GM19452 (cell line): ENCODE measurements around the gene TAS2R38.
"Not testable (repeated sequence)": the region's sequence is repeated elsewhere in the genome, so short reads cannot be mapped to it uniquely, and the experiment has no call there.

Experiments used
- ATAC-seq: cut with Tn5 transposase; IDR thresholded peaks from one replicate; pipeline ENCODE4 v1.9.1; 2021; ENCODE audit not compliant: unreplicated experiment

TAS2R38 gene

DNA sequence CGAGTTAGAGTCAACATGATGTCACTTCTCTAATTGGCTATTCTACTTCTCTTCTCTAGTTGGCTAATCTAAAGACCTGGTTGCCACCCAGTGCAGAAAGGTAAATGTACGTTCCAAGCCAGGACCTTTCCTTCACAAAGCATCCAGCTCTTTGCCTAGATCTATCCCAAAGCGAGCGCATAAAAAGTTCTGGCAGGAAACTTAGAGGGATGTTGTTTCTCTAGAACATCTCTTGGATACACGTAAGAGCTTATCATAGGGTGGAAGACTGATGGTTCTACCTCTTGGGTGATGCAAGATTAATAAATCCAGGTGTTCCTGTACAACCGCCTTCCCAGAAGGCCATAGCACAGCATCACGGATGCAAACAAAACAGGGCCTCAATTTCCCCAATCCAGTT is at the start of gene TAS2R38:
TSS of gene TAS2R38 (minus strand) at position 101 of the 400 bp plus-strand sequence. CDS start at position 17, 84 bp downstream.
- ATAC-seq = no peak

DNA sequence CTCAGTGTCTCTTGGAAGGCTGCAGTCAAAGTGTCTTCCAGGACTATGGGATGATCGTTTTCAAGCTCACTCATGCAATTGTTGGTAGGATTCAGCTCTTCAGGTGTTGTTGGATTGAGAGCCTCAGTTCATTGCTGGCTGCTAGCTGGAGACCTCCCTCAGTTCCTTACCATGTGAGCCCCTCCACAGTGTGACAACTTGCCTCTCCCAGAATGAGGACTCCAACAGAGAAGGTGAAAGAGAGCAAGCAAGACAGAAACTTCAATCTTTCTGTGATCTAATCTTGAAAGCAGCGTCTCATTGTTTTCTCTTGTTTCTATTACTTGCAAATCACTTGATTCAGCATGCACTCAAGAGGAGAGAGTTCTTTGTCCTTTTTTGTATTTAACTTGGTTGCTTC is 44.6 kb upstream of the TAS2R38 start:
- ATAC-seq = no peak

DNA sequence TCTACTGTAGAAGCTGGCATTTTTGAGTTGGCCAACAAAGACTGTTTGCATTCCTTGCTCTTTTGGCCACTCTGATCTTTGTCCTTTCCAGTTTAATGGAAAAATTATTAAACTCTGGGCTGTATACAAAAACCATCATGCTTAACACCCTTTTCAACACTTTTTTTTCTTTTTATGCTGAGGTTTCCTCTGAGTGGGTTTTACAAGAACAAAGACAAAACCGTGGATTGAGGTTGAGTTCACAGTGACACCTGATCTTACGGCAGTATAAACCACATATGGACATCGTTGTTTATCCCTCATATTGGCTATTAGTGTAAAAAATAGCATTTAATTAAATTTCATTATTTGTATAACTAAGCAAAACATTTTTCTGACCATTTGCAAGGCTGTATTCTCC is 43.9 kb upstream of the TAS2R38 start:
- ATAC-seq = no peak

DNA sequence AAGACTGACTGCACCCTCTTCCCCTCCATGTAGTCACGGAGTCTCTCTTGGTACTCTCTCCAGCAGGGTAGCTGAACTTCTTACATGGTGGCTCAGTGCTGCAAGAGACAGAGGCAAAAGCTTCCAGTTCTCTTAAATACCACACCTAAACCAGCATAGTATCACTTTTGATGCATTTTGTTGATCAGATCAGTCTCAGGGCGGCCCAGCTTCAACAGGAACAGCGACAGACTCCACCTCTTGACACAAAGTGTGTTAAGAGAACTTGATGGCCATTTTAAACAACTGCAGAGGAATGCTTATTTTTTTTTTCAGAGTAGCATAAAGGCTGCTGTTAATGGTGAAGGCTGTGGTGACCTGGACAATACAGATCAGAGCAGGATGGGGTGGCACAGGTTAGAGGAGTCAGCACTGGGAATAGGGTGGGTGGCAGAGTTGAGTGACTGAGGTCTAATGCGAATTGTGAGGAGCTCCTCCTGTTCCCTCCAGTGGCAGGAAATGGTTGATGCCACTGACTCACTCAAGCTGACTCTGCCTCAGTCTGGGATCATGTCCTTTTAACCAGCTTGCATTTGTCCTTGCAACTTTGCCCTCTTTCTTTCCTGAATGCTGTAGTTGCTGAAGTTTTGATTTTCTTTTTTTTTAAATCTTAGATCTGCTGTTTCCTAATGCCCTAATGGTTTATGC is 39.4 kb upstream of the TAS2R38 start:
- no peak for ATAC-seq

DNA sequence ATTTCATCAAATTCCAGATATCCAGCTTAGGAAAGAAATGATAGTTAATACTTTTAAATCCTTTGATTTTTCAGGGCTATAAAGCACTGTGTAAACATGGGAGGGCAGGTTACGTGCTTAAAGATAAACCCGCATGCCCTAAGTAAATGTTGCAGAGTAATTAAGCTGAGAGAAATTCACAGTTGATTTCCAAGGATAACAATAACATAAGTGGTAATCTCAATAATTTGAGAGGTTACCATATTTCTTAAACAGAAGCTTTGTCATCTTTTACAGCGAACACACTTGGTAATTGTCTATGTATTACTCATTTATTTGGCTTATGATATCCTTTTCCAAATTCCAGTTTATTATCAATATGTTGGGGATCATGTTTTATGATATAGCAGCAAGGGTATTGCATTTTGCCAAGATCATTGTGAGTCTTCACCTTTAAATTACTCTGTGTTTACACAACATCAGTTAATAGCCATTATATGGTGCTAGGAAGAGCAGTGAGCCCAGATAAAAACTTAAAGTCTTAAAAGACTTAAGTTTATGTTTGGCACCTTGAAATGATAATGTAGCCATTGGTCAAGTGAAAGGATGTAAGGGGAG is 37.5 kb upstream of the TAS2R38 start:
- ATAC-seq = no peak

DNA sequence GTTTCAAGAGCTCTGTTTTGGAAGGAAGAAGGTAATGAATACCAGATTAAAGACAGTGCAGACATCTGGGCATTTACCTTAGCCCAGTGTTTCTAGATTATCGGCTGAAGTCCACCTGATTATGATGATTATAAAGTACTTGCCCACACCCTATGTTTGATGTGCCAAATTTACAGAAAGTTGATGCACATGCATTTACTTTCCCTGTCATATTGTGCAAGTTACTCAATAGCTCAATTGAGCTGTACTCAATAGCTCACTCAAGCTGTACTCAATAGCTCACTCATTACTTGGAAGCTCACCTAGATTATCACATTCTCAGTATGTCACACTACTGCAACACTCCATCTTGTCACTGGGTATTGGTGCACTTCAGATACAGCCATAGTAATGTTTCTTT is 35.6 kb upstream of the TAS2R38 start:
- no peak for ATAC-seq

DNA sequence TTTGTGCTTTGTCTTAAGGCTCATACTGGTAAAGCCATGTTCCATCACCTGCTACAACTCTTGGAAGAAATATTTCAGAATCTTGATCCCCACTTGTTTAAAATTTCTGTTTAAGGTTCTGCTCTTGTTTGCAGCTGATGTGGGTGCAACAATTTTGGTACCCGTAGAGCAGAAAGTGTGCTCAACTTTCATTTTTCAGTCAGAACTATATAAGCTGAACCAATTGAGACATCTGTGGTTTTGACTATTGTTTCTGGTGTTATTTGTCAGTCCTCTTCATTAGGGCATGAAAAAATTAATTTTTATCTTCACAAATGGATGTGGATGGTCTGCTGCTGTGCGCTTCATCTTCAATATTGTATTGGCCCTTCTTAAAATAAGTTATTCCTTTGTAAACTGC is 33.0 kb upstream of the TAS2R38 start:
- ATAC-seq = no peak

DNA sequence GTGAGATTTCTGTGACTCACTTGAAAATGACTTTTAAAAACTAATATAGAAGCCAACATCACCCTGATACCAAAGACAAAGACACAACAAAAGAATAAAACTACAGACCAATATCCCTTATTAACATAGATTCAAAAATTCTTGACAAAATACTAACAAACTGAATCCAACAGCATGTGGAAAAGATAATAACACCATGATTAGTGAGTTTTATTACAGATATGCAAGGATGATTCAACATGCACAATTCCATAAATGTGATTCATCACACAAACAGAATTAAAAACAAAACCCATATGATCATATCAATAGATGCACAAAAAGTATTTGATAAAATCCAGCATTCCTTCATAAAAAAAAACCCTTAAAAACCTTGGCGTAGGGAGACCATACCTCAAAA is 28.6 kb upstream of the TAS2R38 start:
- ATAC-seq = no peak

DNA sequence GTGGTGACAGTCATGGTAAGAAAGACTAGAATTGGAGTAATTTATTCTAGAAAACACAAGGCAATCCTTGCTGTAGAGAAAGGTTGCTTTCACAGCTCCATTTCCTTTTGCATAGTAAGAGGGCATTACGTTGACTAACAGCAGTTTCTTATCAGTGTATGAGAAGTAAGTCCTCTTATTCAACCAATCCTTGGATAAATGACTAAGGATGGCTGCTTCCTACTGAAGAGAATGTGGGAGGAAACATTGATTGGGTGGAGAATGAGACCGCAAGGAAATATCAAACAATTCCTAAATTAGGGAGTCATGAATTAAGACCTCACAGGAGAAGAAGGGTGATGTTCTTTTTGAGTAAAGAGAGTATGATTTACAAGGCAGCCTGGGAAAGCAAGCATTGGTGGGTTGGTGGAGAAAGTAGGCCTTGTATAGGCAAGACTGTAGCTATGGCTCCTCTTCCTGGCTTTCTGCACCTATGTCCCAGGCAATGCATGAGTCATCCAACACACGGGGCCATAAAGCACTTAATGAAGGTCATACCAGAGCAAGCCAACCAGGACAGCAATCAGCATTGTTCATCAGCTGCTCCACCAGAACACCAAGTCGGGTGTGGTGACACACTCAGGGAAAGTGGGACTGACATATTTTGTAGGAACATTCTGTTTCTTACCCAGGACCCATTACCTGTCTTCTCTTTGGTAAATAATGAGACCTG is 27.7 kb upstream of the TAS2R38 start:
- ATAC-seq = no peak

DNA sequence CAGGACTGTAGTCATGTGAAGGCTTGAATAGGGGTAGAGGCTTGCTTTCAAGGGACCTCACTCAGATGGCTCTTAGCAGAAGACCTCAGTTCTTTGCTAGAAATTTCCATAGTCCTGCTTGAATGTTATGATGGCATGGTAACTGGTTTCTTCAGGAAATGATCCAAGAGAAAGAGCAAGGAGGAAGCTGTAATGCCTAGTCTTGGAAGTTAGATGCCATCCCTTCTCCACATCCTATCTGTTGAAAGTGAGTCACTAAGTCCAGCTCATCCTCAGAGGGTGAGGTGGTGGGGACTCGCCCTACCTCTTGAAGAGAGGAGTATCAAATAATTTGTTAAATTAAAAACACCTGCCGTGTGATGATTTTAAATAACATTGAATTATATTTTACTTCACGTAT is 26.7 kb upstream of the TAS2R38 start:
- ATAC-seq = no peak

DNA sequence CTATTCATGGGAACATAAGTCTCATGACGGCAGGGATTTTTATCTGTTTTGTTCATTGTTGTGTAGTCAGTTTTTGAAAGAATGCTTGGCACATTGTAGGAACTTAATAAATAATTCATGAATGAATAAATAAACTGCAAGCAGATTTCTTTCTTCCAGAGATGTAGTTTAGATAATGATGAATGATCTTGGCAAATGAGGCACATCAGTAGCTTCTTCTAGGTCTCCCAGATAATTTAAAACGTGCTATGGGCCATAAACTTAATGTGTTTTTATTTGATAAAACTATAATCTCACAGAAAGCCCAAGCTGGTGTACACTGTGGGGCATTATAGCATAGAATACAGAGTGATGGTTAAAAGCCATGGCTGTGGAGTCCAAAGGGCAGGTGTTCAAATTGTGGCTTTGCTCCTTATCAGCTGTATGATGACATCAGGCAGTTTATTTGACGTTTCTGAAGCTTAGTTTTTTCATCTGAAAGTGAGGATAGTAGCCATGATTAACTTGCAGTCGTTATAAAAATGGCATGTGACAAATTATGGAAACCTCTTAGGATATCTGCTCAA is 25.6 kb upstream of the TAS2R38 start:
- no peak for ATAC-seq

DNA sequence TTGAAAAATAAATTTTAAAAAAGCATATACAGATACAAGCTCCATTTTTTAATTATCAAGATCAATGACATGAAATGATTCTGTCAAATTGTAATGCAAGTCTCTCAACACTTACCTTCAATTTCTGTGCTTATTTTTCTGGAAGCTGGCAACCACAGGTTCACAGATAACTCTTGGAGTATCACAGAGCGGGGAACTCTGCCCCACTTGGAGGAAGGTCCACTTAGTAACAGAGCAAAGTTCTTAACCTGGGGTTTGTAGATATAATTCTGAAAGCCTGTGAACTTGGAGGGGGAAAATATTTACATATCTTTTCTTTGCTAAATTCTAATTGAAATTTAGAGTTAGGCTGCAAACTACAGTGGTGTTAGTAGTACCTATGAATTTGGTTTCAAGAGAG is 19.8 kb upstream of the TAS2R38 start:
- ATAC-seq = no peak

DNA sequence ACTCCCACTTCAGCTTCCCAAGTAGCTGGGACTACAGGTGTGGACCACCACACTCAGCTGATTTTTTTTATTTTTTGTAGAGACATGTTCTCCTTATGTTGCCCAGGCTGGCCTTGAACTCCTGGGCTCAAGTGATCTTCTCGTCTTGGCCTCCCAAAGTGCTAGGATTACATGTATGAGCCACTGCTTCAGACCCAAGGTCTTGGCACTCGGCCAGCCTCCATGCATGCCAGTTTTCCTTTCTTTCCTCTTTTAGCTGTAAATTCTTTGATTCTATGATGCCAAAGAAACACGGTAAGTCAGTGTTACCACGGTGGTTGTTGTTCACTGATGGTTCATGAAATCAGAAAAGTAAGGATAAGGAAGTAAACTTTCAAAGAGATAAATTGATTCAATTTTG is 19.1 kb upstream of the TAS2R38 start:
- no peak for ATAC-seq

DNA sequence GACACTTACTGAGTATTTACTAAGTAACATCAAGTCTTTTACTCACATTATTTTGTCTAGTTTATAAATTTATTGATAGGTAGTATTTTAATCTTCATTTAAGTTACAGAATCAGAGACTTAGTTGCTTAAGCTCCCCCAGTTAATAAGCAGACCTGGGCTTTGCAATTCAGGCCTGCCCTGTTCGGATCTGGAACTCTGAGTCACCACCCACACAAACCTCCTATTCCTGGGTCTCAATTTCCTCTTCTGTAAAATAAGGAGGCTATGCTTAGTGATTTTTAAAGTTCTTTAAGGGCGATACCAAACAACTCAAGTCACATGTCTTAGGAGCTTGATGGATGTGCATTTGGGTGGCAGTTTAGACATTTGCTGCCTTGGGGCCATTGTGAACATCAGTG is 18.6 kb upstream of the TAS2R38 start:
- no peak for ATAC-seq

DNA sequence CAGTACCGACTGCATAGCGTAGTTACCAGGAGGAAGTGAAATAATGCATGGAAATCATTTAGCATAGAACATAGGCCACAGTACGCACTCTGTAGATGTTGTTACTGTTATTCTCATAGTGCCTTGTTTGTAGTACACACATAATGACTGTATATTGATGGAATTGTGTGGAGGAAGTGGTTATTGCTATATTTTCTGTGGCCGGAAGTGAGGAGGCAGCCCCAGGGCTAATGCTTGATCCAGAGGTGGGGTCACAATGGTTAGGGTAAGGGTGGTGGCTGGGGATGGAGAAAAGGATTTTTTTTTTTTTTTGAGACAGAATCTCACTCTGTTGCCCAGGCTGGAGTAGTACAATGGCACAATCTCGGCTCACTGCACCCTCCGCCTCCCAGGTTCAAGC is 17.6 kb upstream of the TAS2R38 start:
- ATAC-seq = no peak

DNA sequence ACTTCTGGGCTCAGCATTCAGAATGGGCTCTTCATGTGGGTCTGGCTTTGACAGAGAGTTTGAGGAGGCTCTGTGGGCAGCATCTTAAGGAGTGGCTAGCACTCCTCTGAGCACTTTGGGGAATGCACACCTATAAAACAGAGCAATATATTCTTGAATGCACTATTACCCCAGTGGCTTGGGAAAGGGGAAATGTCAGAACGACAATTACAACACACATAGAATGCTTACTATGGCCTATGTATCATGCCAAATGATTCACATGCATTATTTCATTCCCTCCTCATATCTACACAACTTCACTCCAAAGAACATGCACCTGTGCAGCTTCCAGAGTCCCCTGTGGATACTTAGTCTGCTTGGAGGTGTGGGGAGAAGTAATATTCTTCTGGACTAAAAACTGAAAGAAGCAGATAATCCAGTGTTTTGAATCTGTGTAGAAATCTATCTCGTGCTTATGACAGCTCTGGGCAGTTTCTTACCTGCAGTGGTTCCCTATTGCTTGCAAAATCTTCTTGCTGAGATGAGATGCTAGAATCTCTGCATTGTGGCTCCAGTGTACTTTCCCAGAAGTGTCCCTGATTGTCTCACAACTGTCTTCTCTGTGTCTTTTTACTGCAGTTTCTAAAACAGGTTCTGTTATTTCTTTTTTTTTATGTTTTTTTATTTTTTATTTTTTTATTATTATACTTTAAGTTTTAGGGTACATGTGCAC is 16.6 kb upstream of the TAS2R38 start:
- ATAC-seq = no peak

DNA sequence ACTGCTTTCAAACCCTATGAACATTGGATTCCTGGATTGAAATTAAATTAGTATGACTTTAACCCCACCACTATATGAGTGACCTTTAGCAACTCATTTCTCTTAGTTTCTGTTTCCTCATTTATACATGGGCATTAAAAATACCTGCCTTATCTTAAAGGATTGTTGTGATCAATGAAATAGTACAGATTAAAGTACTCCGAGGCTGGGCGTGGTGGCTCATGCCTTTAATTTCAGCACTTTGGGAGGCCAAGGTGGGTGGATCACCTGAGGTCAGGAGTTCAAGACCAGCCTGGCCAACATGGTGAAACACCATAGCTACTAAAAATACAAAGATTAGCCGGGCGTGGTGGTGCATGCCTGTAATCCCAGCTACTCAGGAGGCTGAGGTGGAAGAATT is 14.2 kb upstream of the TAS2R38 start:
- ATAC-seq = not testable (repeated sequence)

DNA sequence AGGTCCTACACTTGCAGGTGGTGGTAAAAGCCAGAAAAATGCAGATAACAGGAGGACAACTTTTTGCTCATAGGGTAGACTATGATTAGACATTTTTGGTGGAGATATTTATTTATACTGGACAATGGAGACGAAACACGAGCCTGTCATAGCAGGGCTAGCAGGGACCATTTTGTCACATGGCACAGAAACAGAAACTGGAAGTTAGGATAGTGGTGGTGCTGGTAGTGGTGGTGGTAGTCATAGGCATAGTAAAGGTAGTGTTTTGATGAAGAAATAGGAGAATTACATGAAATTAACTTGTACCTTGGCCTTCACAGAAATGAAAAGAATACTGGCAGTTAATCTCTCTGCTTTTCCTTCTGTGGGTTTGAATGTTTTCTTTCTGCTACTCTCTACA is 13.3 kb upstream of the TAS2R38 start:
- no peak for ATAC-seq

DNA sequence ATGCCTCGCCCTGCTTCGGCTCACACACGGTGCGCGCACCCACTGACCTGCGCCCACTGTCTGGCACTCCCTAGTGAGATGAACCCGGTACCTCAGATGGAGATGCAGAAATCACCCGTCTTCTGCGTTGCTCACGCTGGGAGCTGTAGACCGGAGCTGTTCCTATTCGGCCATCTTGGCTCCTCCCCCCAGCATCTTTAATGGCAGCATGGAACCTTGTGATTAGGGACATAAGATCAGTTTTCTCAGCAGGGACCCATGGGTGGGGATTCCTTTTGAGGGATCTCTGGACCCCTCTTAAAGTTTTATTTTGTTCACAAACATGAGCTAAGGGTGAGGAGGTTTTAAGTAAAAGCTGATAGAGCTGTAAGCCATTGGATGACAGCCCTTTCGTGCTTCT is 12.4 kb upstream of the TAS2R38 start:
- ATAC-seq = not testable (repeated sequence)

DNA sequence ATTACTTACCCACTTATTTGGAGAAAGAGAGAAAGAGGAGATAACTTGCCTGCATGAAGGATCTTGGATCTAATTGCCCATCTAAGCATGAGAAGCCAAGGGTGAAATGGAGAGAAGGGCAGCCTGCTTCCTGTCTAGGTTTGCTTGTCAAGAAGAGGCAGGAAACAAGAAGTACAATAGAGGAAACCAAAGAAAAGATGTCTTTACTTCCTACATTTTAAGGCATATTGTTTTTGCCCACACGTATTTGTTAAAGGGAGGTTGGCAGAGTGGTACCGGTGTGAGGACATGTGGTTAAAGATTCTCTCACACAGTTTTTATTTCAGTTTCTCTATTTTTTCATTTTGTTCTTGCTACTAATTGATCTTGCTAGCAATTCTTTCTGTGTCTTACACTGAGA is 6.0 kb upstream of the TAS2R38 start:
- no peak for ATAC-seq

DNA sequence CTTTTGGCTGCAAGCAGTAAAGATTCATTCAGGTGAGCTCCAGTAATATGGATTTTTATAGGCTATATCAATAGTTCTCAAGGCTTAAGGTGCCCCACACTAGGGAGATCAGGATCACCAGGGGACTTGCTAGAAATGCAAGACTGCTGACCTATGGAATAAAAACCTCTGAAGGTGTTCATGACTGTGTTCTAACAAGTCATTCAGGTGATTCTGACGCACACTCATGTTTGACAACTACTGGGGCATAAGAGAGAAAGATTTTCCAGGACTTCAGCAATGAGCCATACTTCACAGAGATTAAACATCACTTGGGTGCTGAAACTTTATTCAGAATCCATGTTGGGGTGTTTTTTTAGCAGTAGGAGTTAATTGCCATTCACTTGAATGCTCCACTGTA is 4.8 kb upstream of the TAS2R38 start:
- no peak for ATAC-seq
